HL-60 (cell line): ENCODE measurements around the gene CPSF4.

Experiments used
- CTCF ChIP-seq: IDR thresholded peaks from one replicate; pipeline ENCODE4 v1.5.1; 2011; ENCODE audit warnings: low read length, control low read depth, inconsistent platforms; ENCODE audit not compliant: insufficient read depth
- GABPA ChIP-seq: IDR thresholded peaks from 2 replicates; pipeline ENCODE4 v1.6.1; 2012; ENCODE audit warnings: low read depth
- REST ChIP-seq: IDR thresholded peaks from 2 replicates; pipeline ENCODE4 v1.6.1; 2012; ENCODE audit warnings: low read depth; ENCODE audit not compliant: insufficient replicate concordance

- TF ChIP-seq CTCF (no peak), REST (no peak), GABPA (no peak)
Observed at GRCh38 chr7:99403764-99404163, 35.0 kb upstream of the CPSF4 start.
